IMR-90 (cell line): ENCODE measurements around the gene CCR5AS.

Source experiments
- ATAC-seq: fragments of 200-7000 bp; cut with Tn5 transposase; 2 replicates; pipeline ENCODE4 v1.9.1; 2020; ENCODE audit warnings: low read depth, mild to moderate bottlenecking, moderate library complexity
- BruUV-seq: library from RNA; stranded (reverse); fragments of 400-500 nt; replicated peaks from 2 replicates; lab custom pipeline; 2021; lab: Mats Ljungman, UMichigan
- CTCF ChIA-PET: fragments of 300-600 bp; formaldehyde crosslinking; extraction: SDS; loops from one replicate; lab custom pipeline; 2021; ENCODE audit warnings: antibody characterized with exemption; lab: Yijun Ruan, JAX
- POLR2A ChIA-PET: fragments of 300-600 bp; sonication (Branson Sonifier 250); formaldehyde crosslinking; loops from one replicate; lab custom pipeline; 2022; ENCODE audit warnings: antibody characterized with exemption; ENCODE audit not compliant: unreplicated experiment; lab: Charles Lee
- DNase-seq: peaks from one replicate; pipeline ENCODE4 v3.0.0; 2013
- H2AFZ ChIP-seq: replicated peaks from 2 replicates; pipeline ENCODE3; 2013; ENCODE audit warnings: low read length, mild to moderate bottlenecking; ENCODE audit not compliant: poor library complexity
- H2AK5ac ChIP-seq: 2 replicates; pipeline ENCODE4 v1.6.1; 2013; ENCODE audit warnings: low read depth, low read length, inconsistent platforms
- H2AK9ac ChIP-seq: replicated peaks from 2 replicates; pipeline ENCODE3; 2013; ENCODE audit warnings: mild to moderate bottlenecking, low read depth, low read length, moderate library complexity; ENCODE audit not compliant: poor library complexity
- H2BK120ac ChIP-seq: 2 replicates; pipeline ENCODE4 v1.6.1; 2013; ENCODE audit warnings: low read depth, low read length, inconsistent platforms
- H2BK15ac ChIP-seq: 3 replicates; pipeline ENCODE4 v1.6.1; 2013; ENCODE audit warnings: low read depth, low read length, inconsistent platforms
- H2BK20ac ChIP-seq: 2 replicates; pipeline ENCODE4 v1.6.1; 2013; ENCODE audit warnings: low read depth, mild to moderate bottlenecking, inconsistent platforms, low read length, moderate library complexity
- H2BK5ac ChIP-seq: 2 replicates; pipeline ENCODE4 v1.6.1; 2013; ENCODE audit warnings: mild to moderate bottlenecking, low read depth, low read length, inconsistent platforms; ENCODE audit not compliant: poor library complexity, severe bottlenecking
- H3K14ac ChIP-seq: replicated peaks from 2 replicates; pipeline ENCODE4 v1.6.1; 2013; ENCODE audit warnings: low read depth, low read length, inconsistent platforms
- H3K18ac ChIP-seq: 2 replicates; pipeline ENCODE4 v1.6.1; 2013; ENCODE audit warnings: low read depth, low read length, control low read depth
- H3K23ac ChIP-seq: 2 replicates; pipeline ENCODE4 v1.6.1; 2013; ENCODE audit warnings: low read depth, low read length, inconsistent platforms
- H3K27ac ChIP-seq: 2 replicates; pipeline ENCODE4 v1.5.1; 2013; ENCODE audit warnings: mild to moderate bottlenecking, control low read depth, low read length; ENCODE audit not compliant: insufficient read depth
- H3K27me3 ChIP-seq: 2 replicates; pipeline ENCODE4 v1.6.1; 2013; ENCODE audit warnings: low read length; ENCODE audit not compliant: control insufficient read depth, insufficient read depth
- H3K36me3 ChIP-seq: 2 replicates; pipeline ENCODE4 v1.6.1; 2013; ENCODE audit warnings: low read length, mixed read lengths; ENCODE audit not compliant: control insufficient read depth, insufficient read depth
- H3K4ac ChIP-seq: 2 replicates; pipeline ENCODE4 v1.6.1; 2013; ENCODE audit warnings: low read depth, low read length, inconsistent platforms
- H3K4me1 ChIP-seq: 2 replicates; pipeline ENCODE4 v1.6.1; 2013; ENCODE audit warnings: low read length, mixed read lengths; ENCODE audit not compliant: control insufficient read depth, insufficient read depth
- H3K4me2 ChIP-seq: 2 replicates; pipeline ENCODE4 v1.6.1; 2013; ENCODE audit warnings: low read depth, mild to moderate bottlenecking, control low read depth, low read length, moderate library complexity
- H3K4me3 ChIP-seq: 2 replicates; pipeline ENCODE4 v1.5.1; 2013; ENCODE audit warnings: low read depth, mild to moderate bottlenecking, control low read depth, low read length, moderate library complexity; ENCODE audit not compliant: insufficient read depth
- H3K56ac ChIP-seq: 2 replicates; pipeline ENCODE4 v1.6.1; 2013; ENCODE audit warnings: low read length, inconsistent platforms; ENCODE audit not compliant: insufficient read depth; ENCODE audit errors: extremely low read depth
- H3K79me1 ChIP-seq, 2 experiments: 2 replicates each; pipeline ENCODE4 v1.6.1; 2013; ENCODE audit warnings: low read length in 2 of 2, inconsistent platforms in 1 of 2, low read depth in 1 of 2
- H3K9ac ChIP-seq: 2 replicates; pipeline ENCODE4 v1.6.1; 2013; ENCODE audit warnings: low read depth, low read length, control low read depth
- H3K9me1 ChIP-seq: 2 replicates; pipeline ENCODE4 v1.6.1; 2013; ENCODE audit warnings: low read length, inconsistent platforms; ENCODE audit not compliant: insufficient read depth
- H3K9me3 ChIP-seq: 2 replicates; pipeline ENCODE4 v1.6.1; 2013; ENCODE audit warnings: low read length; ENCODE audit not compliant: control insufficient read depth, insufficient read depth
- H4K20me1 ChIP-seq: 2 replicates; pipeline ENCODE4 v1.6.1; 2013; ENCODE audit warnings: low read length, inconsistent platforms; ENCODE audit not compliant: insufficient read depth
- H4K5ac ChIP-seq: 2 replicates; pipeline ENCODE4 v1.6.1; 2013; ENCODE audit warnings: mild to moderate bottlenecking, low read depth, low read length, control low read depth
- H4K8ac ChIP-seq, 2 experiments: 2 replicates each; pipeline ENCODE4 v1.6.1; 2013; ENCODE audit warnings: low read depth in 2 of 2, low read length in 2 of 2, control low read depth in 1 of 2, inconsistent platforms in 1 of 2
- H4K91ac ChIP-seq: 2 replicates; pipeline ENCODE4 v1.6.1; 2013; ENCODE audit warnings: low read depth, low read length, inconsistent platforms; ENCODE audit not compliant: insufficient read depth
- CEBPB ChIP-seq: IDR thresholded peaks from 2 replicates; pipeline ENCODE4 v1.6.1; 2012; ENCODE audit warnings: low read depth, low read length, improper control_type of control experiment
- CHD1 ChIP-seq: IDR thresholded peaks from 2 replicates; pipeline ENCODE4 v1.6.1; 2012; ENCODE audit warnings: low read depth, low read length, improper control_type of control experiment
- ELK1 ChIP-seq: fragments of 150-350 bp; IDR thresholded peaks from 2 replicates; pipeline ENCODE4 v1.6.1; 2016; ENCODE audit warnings: low read depth, mild to moderate bottlenecking, low read length, moderate library complexity, borderline replicate concordance
- MAFK ChIP-seq: IDR thresholded peaks from 2 replicates; pipeline ENCODE4 v1.6.1; 2012; ENCODE audit warnings: low read depth, low read length, improper control_type of control experiment
- MAZ ChIP-seq: IDR thresholded peaks from 2 replicates; pipeline ENCODE4 v1.6.1; 2012; ENCODE audit warnings: low read depth, mild to moderate bottlenecking, low read length, improper control_type of control experiment, moderate library complexity, borderline replicate concordance
- MXI1 ChIP-seq: IDR thresholded peaks from 2 replicates; pipeline ENCODE4 v1.6.1; 2012; ENCODE audit warnings: low read depth, mild to moderate bottlenecking, low read length, moderate library complexity, borderline replicate concordance
- POLR2A ChIP-seq: IDR thresholded peaks from 2 replicates; pipeline ENCODE4 v1.6.1; 2012; ENCODE audit warnings: mild to moderate bottlenecking, low read depth, low read length
- RAD21 ChIP-seq: IDR thresholded peaks from 2 replicates; pipeline ENCODE4 v1.6.1; 2012; ENCODE audit warnings: low read length, improper control_type of control experiment
- RCOR1 ChIP-seq: IDR thresholded peaks from 2 replicates; pipeline ENCODE4 v1.6.1; 2012; ENCODE audit warnings: mild to moderate bottlenecking, low read length, improper control_type of control experiment; ENCODE audit not compliant: insufficient replicate concordance
- RFX5 ChIP-seq: IDR thresholded peaks from 2 replicates; pipeline ENCODE4 v1.8.0; 2012; ENCODE audit warnings: low read depth, mild to moderate bottlenecking, low read length, moderate library complexity
- SMC3 ChIP-seq: fragments of 150-350 bp; IDR thresholded peaks from 2 replicates; pipeline ENCODE4 v1.6.1; 2016; ENCODE audit warnings: low read depth, mild to moderate bottlenecking, antibody characterized with exemption, low read length, moderate library complexity
- WGBS, 2 experiments: methylation state at CpG; one replicate each; pipeline versions ENCODE4 v1.1.5 to v1.1.7; 2013; ENCODE audit warnings: missing lambda C conversion rate in 2 of 2; ENCODE audit not compliant: insufficient read length in 1 of 2; ENCODE audit errors: extremely low coverage in 2 of 2; 5-methylcytosine and 5-hydroxymethylcytosine counted together
- dilution Hi-C: fragments of 300-500 bp; cut with HindIII; formaldehyde crosslinking; loops from one replicate; pipeline ENCODE4 v1.14.3; 2018; ENCODE audit warnings: low sequenced_read_pairs; ENCODE audit not compliant: unreplicated experiment
- in situ Hi-C: fragments of 300-500 bp; cut with MboI; formaldehyde crosslinking; loops from 3 replicates; pipeline ENCODE4 v1.14.3; 2019; ENCODE audit warnings: low sequenced_read_pairs, inconsistent platforms, mixed read lengths
- intact Hi-C: fragments of 100-400 bp; cut with micrococcal nuclease; formaldehyde crosslinking; loops from 2 replicates; pipeline ENCODE4 v1.10.0; 2022
- TF ChIP-seq, protein P1 (sequence below): conservative IDR thresholded peaks from 2 replicates; pipeline ENCODE4 v1.5.1; 2012; ENCODE audit warnings: mild to moderate bottlenecking, low read depth, low read length, improper control_type of control experiment
- TF ChIP-seq, protein P2 (sequence below): fragments of 150-350 bp; IDR thresholded peaks from 2 replicates; pipeline ENCODE4 v1.6.1; 2017; ENCODE audit warnings: mild to moderate bottlenecking, antibody characterized with exemption, low read length, low read depth

CCR5AS gene

GRCh38 chr3:46414739-46415138 lies 7.9 kb upstream of the CCR5AS start:
- Histone ChIP-seq H4K8ac (no peak overlapping the region), H3K9ac (no peak overlapping the region), H3K36me3 (no peaks in the 10 kb centered on the region), H3K79me1 (no peaks in the 10 kb centered on the region), H3K4me3 (no peak overlapping the region), H3K4me2 (no peak overlapping the region), H2BK20ac (no peak overlapping the region), H4K5ac (no peak overlapping the region), H3K23ac (no peak overlapping the region), H2BK120ac (no peak overlapping the region), H2AK5ac (no peak overlapping the region), H3K56ac (no peak overlapping the region), H2BK5ac (no peak overlapping the region), H4K91ac (no peak overlapping the region), H3K27me3 (peaks cover 4% of the 10 kb centered on the region; the same call in 1 of the 2 replicates), H3K9me3 (no peaks in the 10 kb centered on the region), H3K14ac (no peak overlapping the region), H2AFZ (no peak overlapping the region), H3K4me1 (peaks cover 2% of the 10 kb centered on the region), H2AK9ac (no peak overlapping the region), H3K9me1 (no peaks in the 10 kb centered on the region), H3K27ac (no peak overlapping the region), H3K4ac (no peak overlapping the region), H3K18ac (no peak overlapping the region), H4K20me1 (no peaks in the 10 kb centered on the region), H2BK15ac (no peak overlapping the region; the same call in 2 of the 3 replicates)
- intact Hi-C loops (no loop called here), in situ Hi-C loops (no loop called here), dilution Hi-C loops (no loop called here)
- TF ChIP-seq RCOR1, result no peak
- no peak for TF ChIP-seq MAZ
- no peak for TF ChIP-seq MXI1
- TF ChIP-seq CEBPB, result no peak
- TF ChIP-seq SMC3, result no peak
- TF ChIP-seq POLR2A, result no peak
- no peak for TF ChIP-seq CHD1
- no peak for TF ChIP-seq RFX5
- TF ChIP-seq ELK1, result no peak
- TF ChIP-seq RAD21, result no peak
- TF ChIP-seq, protein P1, sequence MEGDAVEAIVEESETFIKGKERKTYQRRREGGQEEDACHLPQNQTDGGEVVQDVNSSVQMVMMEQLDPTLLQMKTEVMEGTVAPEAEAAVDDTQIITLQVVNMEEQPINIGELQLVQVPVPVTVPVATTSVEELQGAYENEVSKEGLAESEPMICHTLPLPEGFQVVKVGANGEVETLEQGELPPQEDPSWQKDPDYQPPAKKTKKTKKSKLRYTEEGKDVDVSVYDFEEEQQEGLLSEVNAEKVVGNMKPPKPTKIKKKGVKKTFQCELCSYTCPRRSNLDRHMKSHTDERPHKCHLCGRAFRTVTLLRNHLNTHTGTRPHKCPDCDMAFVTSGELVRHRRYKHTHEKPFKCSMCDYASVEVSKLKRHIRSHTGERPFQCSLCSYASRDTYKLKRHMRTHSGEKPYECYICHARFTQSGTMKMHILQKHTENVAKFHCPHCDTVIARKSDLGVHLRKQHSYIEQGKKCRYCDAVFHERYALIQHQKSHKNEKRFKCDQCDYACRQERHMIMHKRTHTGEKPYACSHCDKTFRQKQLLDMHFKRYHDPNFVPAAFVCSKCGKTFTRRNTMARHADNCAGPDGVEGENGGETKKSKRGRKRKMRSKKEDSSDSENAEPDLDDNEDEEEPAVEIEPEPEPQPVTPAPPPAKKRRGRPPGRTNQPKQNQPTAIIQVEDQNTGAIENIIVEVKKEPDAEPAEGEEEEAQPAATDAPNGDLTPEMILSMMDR, result no peak
- TF ChIP-seq, protein P2, sequence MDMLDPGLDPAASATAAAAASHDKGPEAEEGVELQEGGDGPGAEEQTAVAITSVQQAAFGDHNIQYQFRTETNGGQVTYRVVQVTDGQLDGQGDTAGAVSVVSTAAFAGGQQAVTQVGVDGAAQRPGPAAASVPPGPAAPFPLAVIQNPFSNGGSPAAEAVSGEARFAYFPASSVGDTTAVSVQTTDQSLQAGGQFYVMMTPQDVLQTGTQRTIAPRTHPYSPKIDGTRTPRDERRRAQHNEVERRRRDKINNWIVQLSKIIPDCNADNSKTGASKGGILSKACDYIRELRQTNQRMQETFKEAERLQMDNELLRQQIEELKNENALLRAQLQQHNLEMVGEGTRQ, result no peak
- no peak for TF ChIP-seq MAFK
- WGBS, 2 experiments, result no CpG with 5 or more reads among the region's 4 CpGs
- no peak for ATAC-seq
- ChIA-PET CTCF (no interaction called here), POLR2A (no interaction called here)
- no peak for DNase-seq
- BruUV-seq, result no TSS peak
